Measurements from ENCODE around the gene PNMA8C. TPM values are rescaled to one million over a fixed set of nuclear protein-coding genes. Genes with fewer than 3 reads are reported as not detected.
A peak's percentile ranks its signal among the peaks of the same experiment; 100 is the strongest.

Gene PNMA8C
- polyA plus RNA-seq, 1 of the 3 experiments (the other 2 are of a cell fraction): 1.3 TPM

- POLR2A ChIA-PET: no interaction called here
- Histone ChIP-seq H3K4me3 (ENCODE audit: low read depth in 2 of 2, low read length in 1 of 2) (no peak overlapping the region), H3K36me3 (replicated peaks in 1 of 2; ENCODE audit: control insufficient read depth in 1 of 2, insufficient read depth in 2 of 2, low read length in 1 of 2) (peaks cover 27 to 41% of the 10 kb centered on the region in 2 experiments), H3K9me2 (no peaks in the 10 kb centered on the region), H4K20me1 (ENCODE audit: insufficient read depth) (no peaks in the 10 kb centered on the region), H3F3A (replicated peaks; ENCODE audit: insufficient read depth) (peaks cover 3% of the 10 kb centered on the region), H3K27me3 (ENCODE audit: insufficient read depth) (no peaks in the 10 kb centered on the region), H3K9me3 (no peaks in the 10 kb centered on the region), H2AFZ (ENCODE audit: low read depth) (no peak overlapping the region), H3K4me2 (no peak overlapping the region), H3K9ac (no peak overlapping the region), H3K27ac (ENCODE audit: low read depth in 2 of 2, low read length in 1 of 2) (no peak overlapping the region), H3K79me2 (ENCODE audit: insufficient read depth) (no peaks in the 10 kb centered on the region), H3K4me1 (ENCODE audit: control insufficient read depth in 1 of 2, insufficient read depth in 2 of 2, low read depth in 1 of 2, low read length in 1 of 2) (no peaks in the 10 kb centered on the region)
- 92% methylated on average over 16 of the region's 16 CpGs for WGBS (ENCODE audit: low lambda C conversion rate)
- peak; percentile 72 for DNase-seq
- TF ChIP-seq TCF12 (IDR thresholded peaks at IDR 0.05): no peak
- TF ChIP-seq RAD21 (IDR thresholded peaks at IDR 0.05; ENCODE audit: low read length): no peak
- TF ChIP-seq MXI1 (IDR thresholded peaks at IDR 0.05; ENCODE audit: low read depth, low read length): no peak
- no peak for TF ChIP-seq IRF3 (IDR thresholded peaks at IDR 0.05; ENCODE audit: low read depth, low read length)
- no peak for TF ChIP-seq ZBTB33 (IDR thresholded peaks at IDR 0.05; ENCODE audit: borderline replicate concordance, low read depth)
- no peak for TF ChIP-seq USF1 (IDR thresholded peaks at IDR 0.05; ENCODE audit: borderline replicate concordance, low read depth)
- TF ChIP-seq ELF1 (IDR thresholded peaks at IDR 0.05): no peak
- TF ChIP-seq CTCF (IDR thresholded peaks at IDR 0.05): no peak
- TF ChIP-seq FOXJ3 (CRISPR knock-in tag; IDR thresholded peaks at IDR 0.05): no peak
- no peak for TF ChIP-seq POLR2AphosphoS5 (IDR thresholded peaks at IDR 0.05; ENCODE audit: low read depth, low read length)
- no peak for TF ChIP-seq NRF1 (IDR thresholded peaks at IDR 0.05; ENCODE audit: low read depth, low read length)
- TF ChIP-seq SMC3 (IDR thresholded peaks at IDR 0.05; ENCODE audit: low read depth, low read length): no peak
- CTCF ChIA-PET: interaction anchor here (0.6 to 2.6 kb wide), 3 partner anchors 9 to 109 kb away, joined by 3 to 9 read pairs (median 3); no protein-coding TSS in a partner anchor
Measured at GRCh38 chr19:46390121-46390858, 38.4 kb downstream of the PNMA8C start.

Data from SK-N-SH (cell line).